NCI-H2171 treated with DMSO at 0.1 percent for 48 hours (cell line): Measurements from ENCODE around the gene GLP2R.
A peak's percentile ranks its signal among the peaks of the same experiment; 100 is the strongest.
"Not testable (repeated sequence)": the region's sequence is repeated elsewhere in the genome, so short reads cannot be mapped to it uniquely, and the experiment has no call there.

Source experiments
- DNase-seq: peaks from one replicate; lab custom pipeline; 2025; lab: John Stamatoyannopoulos, UW

The GLP2R gene

DNA sequence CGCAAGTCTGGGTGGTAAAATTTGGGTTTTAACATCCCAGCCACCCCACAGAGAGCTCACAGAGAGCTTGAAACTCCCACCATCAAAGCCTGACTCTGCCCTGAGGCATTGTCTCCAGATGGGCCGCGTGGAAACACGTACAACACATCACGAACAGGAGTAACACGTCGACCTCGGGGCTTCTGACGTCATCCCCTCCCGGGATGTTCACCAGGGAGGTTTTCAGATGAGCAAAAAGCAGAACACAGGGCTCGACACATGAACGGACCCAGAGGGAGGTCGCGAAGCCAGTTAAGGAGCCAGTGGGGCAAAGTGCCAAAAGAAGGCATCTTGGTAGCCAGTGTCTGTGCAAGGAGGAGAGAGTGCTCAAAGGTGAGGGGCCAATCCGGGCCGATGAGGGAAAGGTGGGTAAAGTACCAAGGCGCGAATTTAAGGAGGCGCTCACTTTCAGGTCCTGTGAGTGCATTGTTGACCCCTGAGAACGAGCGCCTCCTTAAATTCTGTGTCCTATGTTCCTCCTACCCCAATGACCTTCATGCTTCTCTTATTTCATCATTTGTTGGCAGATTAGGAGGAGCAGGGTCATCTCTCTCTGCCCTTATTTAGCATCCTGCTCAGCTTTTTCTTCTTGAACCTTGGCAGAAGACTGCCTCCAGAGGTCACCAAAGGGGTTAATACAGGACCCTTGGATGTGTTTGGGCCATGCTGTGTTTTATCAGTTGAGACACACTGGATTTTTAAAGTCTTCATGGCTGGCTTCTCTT is 73.7 kb downstream of the GLP2R start:
- no peak for DNase-seq

- no peak for DNase-seq
Measured at GRCh38 chr17:9900044-9900594, 74.4 kb downstream of the GLP2R start.

DNA sequence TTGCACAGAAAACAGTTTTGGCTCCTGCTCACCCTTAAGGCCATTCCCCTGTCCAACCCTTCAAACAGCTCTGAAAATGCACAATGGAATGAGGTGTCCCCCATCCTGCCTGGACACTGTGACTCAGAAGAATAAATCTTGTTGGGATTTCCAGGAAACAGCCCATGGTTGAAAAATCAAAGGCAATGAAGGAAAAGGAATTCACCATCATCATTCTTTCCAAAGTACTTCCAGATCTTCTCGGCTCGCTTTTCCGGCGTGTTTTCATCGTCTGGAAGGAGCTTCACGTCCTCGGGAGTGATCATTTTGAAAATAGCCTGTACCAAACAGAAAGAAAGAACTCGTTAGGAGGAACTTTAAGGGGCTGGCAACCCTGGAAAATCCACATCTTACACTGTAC is 75.1 kb downstream of the GLP2R start:
- no peak for DNase-seq

DNA sequence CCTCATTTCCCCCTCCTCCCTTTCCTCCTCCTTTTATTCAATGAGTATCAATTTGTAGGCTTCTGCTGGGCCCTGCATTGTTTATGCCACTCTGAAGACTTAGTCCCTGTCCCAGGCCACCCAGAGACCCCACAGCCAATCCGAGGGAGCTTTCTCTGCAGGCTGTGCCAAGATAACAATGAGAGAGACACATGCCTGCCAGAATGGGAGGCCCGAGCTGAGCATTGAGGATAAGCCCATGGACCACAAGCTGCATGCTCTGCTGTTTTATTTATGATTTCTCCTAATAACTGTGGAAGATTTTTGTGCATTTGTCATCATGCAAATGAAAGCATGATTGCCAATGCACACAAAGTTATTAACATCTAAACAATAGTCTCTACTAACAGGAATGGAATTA is 76.4 kb downstream of the GLP2R start:
- DNase-seq, result no peak

- no peak for DNase-seq
Measured at GRCh38 chr17:9904277-9905077, 78.8 kb downstream of the GLP2R start.

- DNase-seq, result no peak
Measured at GRCh38 chr17:9905078-9905415, 79.3 kb downstream of the GLP2R start, which contains the start of gene RCVRN. Gene RCVRN, minus strand, starts transcription at chr17:9905271. Its CDS starts 91 bp downstream, at chr17:9905180.

DNA sequence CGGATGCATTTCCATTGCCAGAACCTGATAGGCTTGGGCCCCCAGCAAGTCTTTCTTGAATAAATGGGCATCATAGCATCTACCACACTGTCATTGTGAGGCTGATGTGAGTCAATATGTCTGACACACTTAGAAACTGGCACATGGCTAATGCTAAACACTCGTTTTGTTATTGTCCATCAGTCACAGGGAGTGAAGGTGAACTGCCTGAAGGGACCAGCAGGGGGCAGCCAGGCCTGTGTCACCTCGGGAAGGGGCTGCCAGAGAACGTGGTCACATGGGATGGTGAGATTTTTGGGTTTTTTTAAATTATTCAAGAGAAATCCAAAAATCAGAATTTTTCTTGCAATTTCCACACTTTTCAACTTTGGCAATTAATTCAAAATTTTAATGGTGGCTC is 80.2 kb downstream of the GLP2R start:
- no peak for DNase-seq

GRCh38 chr17:9906616-9907015 is 80.9 kb downstream of the GLP2R start:
- DNase-seq, result no peak

- no peak for DNase-seq
Measured at GRCh38 chr17:9907131-9907530, 81.4 kb downstream of the GLP2R start.

- DNase-seq, result peak; percentile 10
Measured at GRCh38 chr17:9907883-9908648, 82.3 kb downstream of the GLP2R start.

DNA sequence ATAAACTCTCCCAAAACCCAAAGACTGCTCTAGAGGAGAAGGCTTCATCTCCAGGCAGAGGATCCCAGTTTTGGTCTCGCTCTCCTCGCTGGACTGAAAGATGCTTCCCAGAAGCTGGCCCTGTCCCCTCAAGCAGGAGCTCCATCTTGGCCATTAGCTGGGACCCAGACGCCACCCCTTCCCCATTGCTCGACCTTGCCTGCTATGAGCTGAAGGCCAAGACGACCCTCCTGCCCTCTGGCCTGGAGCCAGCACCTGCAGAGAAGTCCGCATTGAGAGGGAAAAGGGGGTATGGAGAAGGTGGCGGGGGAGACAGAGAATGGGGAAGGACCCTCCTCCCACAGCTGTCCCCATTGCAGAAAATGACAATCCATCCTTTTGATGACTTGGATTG is 82.9 kb downstream of the GLP2R start:
- DNase-seq, result no peak

DNA sequence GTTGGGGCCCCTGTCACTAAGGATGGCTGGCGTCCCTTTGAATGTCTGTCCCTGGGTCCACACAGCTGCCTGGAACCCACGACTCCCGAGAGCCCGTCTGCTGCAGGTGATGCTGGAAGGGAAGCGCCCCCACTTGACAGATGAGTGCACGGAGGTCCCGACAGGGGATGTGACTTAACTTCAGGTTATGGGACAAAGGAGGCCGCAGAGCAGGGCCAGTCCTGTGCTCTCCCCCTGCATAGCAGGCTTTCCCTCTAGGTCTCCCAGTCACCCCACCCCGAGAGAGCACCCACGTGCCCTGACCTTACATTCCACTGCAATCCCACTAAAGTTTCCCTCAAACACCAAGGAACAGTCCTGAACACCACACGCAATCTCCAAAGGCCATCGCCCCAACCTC is 85.4 kb downstream of the GLP2R start:
- no peak for DNase-seq

DNA sequence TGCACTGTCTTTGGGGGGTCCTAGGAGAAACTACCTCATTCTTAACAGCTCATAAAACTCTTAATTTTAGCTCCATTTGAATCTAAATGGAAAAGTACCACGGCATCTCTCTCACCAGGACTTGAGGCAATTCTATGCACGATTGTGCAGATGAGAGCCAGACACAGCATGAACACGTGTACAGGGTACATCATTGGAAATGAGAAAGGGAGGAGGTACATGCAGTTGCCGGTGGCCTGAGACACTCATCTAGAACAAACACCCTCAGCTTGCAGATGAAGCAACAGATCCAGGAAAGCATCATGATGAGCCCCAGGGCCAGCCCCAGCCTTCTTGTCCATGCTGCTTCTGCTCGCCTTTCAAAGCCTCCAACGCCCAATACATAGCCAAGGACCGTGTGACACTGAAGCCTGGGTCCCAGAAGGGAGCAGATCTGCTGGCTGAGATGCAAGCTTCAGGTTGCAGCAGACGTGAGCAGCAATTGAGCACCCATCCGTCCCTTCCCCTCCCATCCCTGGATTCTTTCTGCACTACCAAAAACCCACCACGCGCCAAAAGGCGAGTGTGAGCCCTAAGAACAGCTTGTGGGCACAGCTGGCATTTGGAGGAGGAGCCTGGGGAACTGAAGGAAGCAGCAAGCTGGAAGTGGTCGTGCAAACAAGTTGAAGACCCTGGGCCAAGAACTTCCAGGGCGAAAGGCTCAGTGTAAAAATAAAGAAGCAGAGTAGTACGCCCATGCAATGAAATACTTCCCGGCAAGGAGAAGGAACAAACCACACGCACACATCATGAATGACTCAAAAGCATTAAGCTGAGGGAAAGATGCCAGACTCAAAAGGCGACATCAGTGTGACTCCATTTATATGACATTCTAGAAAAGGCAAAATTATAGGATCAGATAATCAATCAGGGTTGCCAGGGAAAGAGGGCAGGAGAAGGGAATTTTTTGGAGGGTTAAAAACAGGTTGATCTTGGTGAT is 86.7 kb downstream of the GLP2R start:
- DNase-seq, result peak; percentile 8

GRCh38 chr17:9913476-9913875 is 87.8 kb downstream of the GLP2R start:
- no peak for DNase-seq

- no peak for DNase-seq
Measured at GRCh38 chr17:9916108-9916507, 90.4 kb downstream of the GLP2R start.

- no peak for DNase-seq
Measured at GRCh38 chr17:9917131-9917530, 91.4 kb downstream of the GLP2R start.

GRCh38 chr17:9917801-9918200 is 92.1 kb downstream of the GLP2R start:
- DNase-seq, result no peak

- DNase-seq, result no peak
Measured at GRCh38 chr17:9918352-9918751, 92.6 kb downstream of the GLP2R start.

GRCh38 chr17:9918804-9919352 is 93.2 kb downstream of the GLP2R start:
- no peak for DNase-seq

GRCh38 chr17:9921216-9921615 is 95.5 kb downstream of the GLP2R start:
- not testable (repeated sequence) for DNase-seq
